ENCODE results near the gene TAGLN2. TPM values are rescaled to one million over a fixed set of nuclear protein-coding genes. Genes with fewer than 3 reads are reported as not detected.

TAGLN2 gene
- total RNA-seq, 1 experiment from 2014 or later, result 66.9 TPM

DNA sequence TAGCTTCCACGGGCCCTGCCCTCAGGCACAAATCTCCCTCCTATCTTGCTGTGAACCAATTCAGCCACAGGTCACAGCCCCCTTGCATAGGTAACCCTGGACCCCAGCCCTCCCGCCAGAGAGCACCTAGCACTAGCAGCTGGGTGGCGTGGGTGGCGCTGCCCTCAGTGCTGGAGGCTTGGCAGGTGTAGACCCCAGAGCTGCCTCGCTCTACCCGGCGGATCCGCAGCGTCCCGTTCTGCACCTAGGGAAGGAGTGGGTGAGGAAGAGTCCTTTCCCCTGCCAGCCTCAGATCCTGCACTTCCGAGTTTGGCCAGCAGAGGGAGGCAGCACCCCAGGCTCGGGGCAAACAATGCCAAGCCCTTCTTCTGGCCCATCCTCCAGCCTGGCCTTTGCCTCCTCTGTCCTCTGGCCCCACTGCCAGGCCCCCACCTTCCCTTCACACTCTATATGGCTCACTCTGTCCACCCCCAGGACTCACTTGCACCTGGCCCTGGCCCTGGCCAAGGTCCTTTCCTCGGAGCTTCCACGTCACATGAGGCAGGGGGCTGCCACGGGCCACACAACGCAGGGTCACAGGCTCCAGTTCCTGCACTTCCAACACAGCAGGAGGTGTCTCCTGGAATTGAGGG is 11.1 kb upstream of the TAGLN2 start:
- ChIA-PET CTCF (interaction anchor here (1.0 to 10.6 kb wide), 10 partner anchors 10 to 145 kb away, joined by 3 to 202 read pairs (median 4); partner anchors contain the start of genes CFAP45, KCNJ9 and TAGLN2), POLR2A (interaction anchor here (1.3 kb wide), 1 partner anchor 9 kb away, joined by 3 read pairs; the partner anchor contains the start of gene IGSF9)
- peaks cover 28% of the 10 kb centered on the region for H3K4me1 Mint-ChIP-seq
- ATAC-seq (peak; percentile 80), DNase-seq (ENCODE audit: low spot score) (peak; percentile 94)
- H3K9me3 Mint-ChIP-seq, result no peaks in the 10 kb centered on the region
- H3K27ac Mint-ChIP-seq, result no peak overlapping the region
- peaks cover 21% of the 10 kb centered on the region for H3K36me3 Mint-ChIP-seq
- no peak overlapping the region for H3K4me3 Mint-ChIP-seq
- H3K27me3 Mint-ChIP-seq (ENCODE audit: low read depth), result no peaks in the 10 kb centered on the region
- TF ChIP-seq, protein P1, sequence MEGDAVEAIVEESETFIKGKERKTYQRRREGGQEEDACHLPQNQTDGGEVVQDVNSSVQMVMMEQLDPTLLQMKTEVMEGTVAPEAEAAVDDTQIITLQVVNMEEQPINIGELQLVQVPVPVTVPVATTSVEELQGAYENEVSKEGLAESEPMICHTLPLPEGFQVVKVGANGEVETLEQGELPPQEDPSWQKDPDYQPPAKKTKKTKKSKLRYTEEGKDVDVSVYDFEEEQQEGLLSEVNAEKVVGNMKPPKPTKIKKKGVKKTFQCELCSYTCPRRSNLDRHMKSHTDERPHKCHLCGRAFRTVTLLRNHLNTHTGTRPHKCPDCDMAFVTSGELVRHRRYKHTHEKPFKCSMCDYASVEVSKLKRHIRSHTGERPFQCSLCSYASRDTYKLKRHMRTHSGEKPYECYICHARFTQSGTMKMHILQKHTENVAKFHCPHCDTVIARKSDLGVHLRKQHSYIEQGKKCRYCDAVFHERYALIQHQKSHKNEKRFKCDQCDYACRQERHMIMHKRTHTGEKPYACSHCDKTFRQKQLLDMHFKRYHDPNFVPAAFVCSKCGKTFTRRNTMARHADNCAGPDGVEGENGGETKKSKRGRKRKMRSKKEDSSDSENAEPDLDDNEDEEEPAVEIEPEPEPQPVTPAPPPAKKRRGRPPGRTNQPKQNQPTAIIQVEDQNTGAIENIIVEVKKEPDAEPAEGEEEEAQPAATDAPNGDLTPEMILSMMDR (IDR thresholded peaks at IDR 0.05), result peak; percentile 97
- TF ChIP-seq ZNF232 (CRISPR knock-in tag; IDR thresholded peaks at IDR 0.05) (0 out of 2 replicates have a peak, but pooled peaks have one; percentile 21), ESRRA (CRISPR knock-in tag; IDR thresholded peaks at IDR 0.05; ENCODE audit: borderline replicate concordance) (no peak)
- TF ChIP-seq, protein P2, sequence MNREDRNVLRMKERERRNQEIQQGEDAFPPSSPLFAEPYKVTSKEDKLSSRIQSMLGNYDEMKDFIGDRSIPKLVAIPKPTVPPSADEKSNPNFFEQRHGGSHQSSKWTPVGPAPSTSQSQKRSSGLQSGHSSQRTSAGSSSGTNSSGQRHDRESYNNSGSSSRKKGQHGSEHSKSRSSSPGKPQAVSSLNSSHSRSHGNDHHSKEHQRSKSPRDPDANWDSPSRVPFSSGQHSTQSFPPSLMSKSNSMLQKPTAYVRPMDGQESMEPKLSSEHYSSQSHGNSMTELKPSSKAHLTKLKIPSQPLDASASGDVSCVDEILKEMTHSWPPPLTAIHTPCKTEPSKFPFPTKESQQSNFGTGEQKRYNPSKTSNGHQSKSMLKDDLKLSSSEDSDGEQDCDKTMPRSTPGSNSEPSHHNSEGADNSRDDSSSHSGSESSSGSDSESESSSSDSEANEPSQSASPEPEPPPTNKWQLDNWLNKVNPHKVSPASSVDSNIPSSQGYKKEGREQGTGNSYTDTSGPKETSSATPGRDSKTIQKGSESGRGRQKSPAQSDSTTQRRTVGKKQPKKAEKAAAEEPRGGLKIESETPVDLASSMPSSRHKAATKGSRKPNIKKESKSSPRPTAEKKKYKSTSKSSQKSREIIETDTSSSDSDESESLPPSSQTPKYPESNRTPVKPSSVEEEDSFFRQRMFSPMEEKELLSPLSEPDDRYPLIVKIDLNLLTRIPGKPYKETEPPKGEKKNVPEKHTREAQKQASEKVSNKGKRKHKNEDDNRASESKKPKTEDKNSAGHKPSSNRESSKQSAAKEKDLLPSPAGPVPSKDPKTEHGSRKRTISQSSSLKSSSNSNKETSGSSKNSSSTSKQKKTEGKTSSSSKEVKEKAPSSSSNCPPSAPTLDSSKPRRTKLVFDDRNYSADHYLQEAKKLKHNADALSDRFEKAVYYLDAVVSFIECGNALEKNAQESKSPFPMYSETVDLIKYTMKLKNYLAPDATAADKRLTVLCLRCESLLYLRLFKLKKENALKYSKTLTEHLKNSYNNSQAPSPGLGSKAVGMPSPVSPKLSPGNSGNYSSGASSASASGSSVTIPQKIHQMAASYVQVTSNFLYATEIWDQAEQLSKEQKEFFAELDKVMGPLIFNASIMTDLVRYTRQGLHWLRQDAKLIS (CRISPR knock-in tag; IDR thresholded peaks at IDR 0.05; ENCODE audit: borderline replicate concordance), result 0 out of 2 replicates have a peak, but pooled peaks have one; percentile 44
- TF ChIP-seq, protein P3, sequence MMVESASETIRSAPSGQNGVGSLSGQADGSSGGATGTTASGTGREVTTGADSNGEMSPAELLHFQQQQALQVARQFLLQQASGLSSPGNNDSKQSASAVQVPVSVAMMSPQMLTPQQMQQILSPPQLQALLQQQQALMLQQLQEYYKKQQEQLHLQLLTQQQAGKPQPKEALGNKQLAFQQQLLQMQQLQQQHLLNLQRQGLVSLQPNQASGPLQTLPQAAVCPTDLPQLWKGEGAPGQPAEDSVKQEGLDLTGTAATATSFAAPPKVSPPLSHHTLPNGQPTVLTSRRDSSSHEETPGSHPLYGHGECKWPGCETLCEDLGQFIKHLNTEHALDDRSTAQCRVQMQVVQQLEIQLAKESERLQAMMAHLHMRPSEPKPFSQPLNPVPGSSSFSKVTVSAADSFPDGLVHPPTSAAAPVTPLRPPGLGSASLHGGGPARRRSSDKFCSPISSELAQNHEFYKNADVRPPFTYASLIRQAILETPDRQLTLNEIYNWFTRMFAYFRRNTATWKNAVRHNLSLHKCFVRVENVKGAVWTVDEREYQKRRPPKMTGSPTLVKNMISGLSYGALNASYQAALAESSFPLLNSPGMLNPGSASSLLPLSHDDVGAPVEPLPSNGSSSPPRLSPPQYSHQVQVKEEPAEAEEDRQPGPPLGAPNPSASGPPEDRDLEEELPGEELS (CRISPR knock-in tag; IDR thresholded peaks at IDR 0.05), result no peak

DNA sequence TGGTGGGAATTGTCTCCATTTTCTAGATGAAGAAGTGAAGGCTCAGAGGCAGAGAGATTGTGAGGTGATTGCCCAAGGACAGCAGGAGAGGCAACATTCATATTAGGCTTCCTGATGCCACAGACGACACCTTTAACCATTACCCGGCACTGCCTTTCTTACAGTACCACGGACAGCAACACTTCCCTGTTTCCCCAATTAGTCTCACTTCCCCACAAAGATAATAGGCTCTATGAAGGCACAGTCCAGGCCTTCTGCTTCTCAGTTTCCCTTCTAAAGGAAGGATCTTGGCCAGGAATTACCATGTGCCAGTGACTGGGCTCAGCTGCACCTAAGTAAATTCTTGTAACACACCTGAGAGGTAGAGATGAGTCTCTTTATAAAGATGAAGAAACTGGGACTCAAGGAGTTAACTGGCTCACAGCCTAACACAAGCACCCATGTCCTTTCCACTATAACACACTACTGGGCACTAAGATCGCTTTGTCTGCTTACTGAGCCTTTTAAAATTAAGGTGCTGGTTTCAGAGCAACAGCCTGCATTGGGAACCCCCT is 10.5 kb upstream of the TAGLN2 start:
- Mint-ChIP-seq H3K27me3 (ENCODE audit: low read depth) (no peaks in the 10 kb centered on the region), H3K9me3 (no peaks in the 10 kb centered on the region), H3K27ac (no peak overlapping the region), H3K36me3 (peaks cover 22% of the 10 kb centered on the region), H3K4me3 (no peak overlapping the region), H3K4me1 (peaks cover 24% of the 10 kb centered on the region)
- TF ChIP-seq, protein P4, sequence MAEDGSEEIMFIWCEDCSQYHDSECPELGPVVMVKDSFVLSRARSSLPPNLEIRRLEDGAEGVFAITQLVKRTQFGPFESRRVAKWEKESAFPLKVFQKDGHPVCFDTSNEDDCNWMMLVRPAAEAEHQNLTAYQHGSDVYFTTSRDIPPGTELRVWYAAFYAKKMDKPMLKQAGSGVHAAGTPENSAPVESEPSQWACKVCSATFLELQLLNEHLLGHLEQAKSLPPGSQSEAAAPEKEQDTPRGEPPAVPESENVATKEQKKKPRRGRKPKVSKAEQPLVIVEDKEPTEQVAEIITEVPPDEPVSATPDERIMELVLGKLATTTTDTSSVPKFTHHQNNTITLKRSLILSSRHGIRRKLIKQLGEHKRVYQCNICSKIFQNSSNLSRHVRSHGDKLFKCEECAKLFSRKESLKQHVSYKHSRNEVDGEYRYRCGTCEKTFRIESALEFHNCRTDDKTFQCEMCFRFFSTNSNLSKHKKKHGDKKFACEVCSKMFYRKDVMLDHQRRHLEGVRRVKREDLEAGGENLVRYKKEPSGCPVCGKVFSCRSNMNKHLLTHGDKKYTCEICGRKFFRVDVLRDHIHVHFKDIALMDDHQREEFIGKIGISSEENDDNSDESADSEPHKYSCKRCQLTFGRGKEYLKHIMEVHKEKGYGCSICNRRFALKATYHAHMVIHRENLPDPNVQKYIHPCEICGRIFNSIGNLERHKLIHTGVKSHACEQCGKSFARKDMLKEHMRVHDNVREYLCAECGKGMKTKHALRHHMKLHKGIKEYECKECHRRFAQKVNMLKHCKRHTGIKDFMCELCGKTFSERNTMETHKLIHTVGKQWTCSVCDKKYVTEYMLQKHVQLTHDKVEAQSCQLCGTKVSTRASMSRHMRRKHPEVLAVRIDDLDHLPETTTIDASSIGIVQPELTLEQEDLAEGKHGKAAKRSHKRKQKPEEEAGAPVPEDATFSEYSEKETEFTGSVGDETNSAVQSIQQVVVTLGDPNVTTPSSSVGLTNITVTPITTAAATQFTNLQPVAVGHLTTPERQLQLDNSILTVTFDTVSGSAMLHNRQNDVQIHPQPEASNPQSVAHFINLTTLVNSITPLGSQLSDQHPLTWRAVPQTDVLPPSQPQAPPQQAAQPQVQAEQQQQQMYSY (CRISPR knock-in tag; IDR thresholded peaks at IDR 0.05), result no peak
- TF ChIP-seq FOXP1 (CRISPR knock-in tag; IDR thresholded peaks at IDR 0.05; ENCODE audit: borderline replicate concordance) (no peak), JUN (CRISPR knock-in tag; IDR thresholded peaks at IDR 0.05) (no peak), JAZF1 (CRISPR knock-in tag; IDR thresholded peaks at IDR 0.05) (no peak), ZNF232 (CRISPR knock-in tag; IDR thresholded peaks at IDR 0.05) (no peak), ZNF671 (CRISPR knock-in tag; IDR thresholded peaks at IDR 0.05) (no peak), KAT7 (CRISPR knock-in tag; IDR thresholded peaks at IDR 0.05; ENCODE audit: borderline replicate concordance) (no peak)
- TF ChIP-seq, protein P5, sequence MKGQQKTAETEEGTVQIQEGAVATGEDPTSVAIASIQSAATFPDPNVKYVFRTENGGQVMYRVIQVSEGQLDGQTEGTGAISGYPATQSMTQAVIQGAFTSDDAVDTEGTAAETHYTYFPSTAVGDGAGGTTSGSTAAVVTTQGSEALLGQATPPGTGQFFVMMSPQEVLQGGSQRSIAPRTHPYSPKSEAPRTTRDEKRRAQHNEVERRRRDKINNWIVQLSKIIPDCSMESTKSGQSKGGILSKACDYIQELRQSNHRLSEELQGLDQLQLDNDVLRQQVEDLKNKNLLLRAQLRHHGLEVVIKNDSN (CRISPR knock-in tag; IDR thresholded peaks at IDR 0.05), result no peak
- CTCF ChIA-PET, result interaction anchor here (1.0 to 10.6 kb wide), 10 partner anchors 10 to 146 kb away, joined by 3 to 202 read pairs (median 4); partner anchors contain the start of genes CFAP45 and KCNJ9
- DNase-seq (ENCODE audit: low spot score), result no peak
- POLR2A ChIA-PET, result no interaction called here
- ATAC-seq, result no peak
